H1 (cell line): ENCODE data around the gene PLA1A. TPM values are rescaled to one million over a fixed set of nuclear protein-coding genes. Genes with fewer than 3 reads are reported as not detected.

Source experiments
- ASH2L ChIP-seq: fragments of 200-600, 300-600 bp; sonication (generic); IDR thresholded peaks from one replicate; pipeline ENCODE4 v1.7.1; 2017; ENCODE audit warnings: low read length
- CBX5 ChIP-seq: fragments of 300-800, 300-1000 bp; sonication (generic); IDR thresholded peaks from 2 replicates; pipeline ENCODE4 v1.7.1; 2016; ENCODE audit warnings: antibody characterized with exemption, low read length, low read depth
- CTCF ChIP-seq, 3 experiments: IDR thresholded peaks; 1 replicate in 2 of 3; 2 replicates in 1 of 3; pipeline versions ENCODE4 v1.5.1 to v1.6.1; 2011; ENCODE audit warnings: low read length in 3 of 3, mild to moderate bottlenecking in 3 of 3, inconsistent platforms in 2 of 3, low read depth in 1 of 3, moderate library complexity in 1 of 3; ENCODE audit not compliant: insufficient read depth in 1 of 3; ENCODE audit errors: control extremely low read depth in 1 of 3
- polyA plus RNA-seq, 7 experiments: library from polyadenylated mRNA; depleted of rRNA in 3 of 7; stranded (reverse) in 5 of 7; unstranded in 2 of 7; fragments of >200 nt in 5 of 7; fragments of 200-250 nt in 2 of 7; gene quantifications; 1 replicate in 5 of 7; 2 replicates in 1 of 7; 4 replicates in 1 of 7; pipeline versions ENCODE4 v1.2.1 to v1.2.3, GENCODE V29; 2011 to 2013; ENCODE audit warnings: missing spikeins in 2 of 7, mixed read lengths in 2 of 7
- total RNA-seq: library from RNA; stranded (reverse); fragmentation: NEBNext Ultra II Directional; extraction: Animal tissue kit (Norgen Biotek cat#: 25700); gene quantifications from 2 replicates; pipeline ENCODE4 v1.2.1, GENCODE V29; 2021

Gene PLA1A
- total and polyA plus RNA-seq, 2 of the 8 experiments (the other 6 are each of a cell fraction or from before 2014, with no cell fraction given): not detected

- TF ChIP-seq ASH2L: no peak
- TF ChIP-seq CBX5: no peak
- no peak for TF ChIP-seq CTCF (IDR thresholded peaks at IDR 0.05; ENCODE audit: control extremely low read depth in 1 of 3, insufficient read depth in 1 of 3, low read depth in 1 of 3, low read length in 3 of 3)
These were observed 39.4 kb downstream of the PLA1A start (continued) for GRCh38 chr3:119636891-119637611.
